NCI-H2196 (cell line): ENCODE measurements around the gene AEBP2.
"Not testable (repeated sequence)": the region's sequence is repeated elsewhere in the genome, so short reads cannot be mapped to it uniquely, and the experiment has no call there.

Experiments
- DNase-seq: peaks from one replicate; lab custom pipeline; 2025; ENCODE audit not compliant: unreplicated experiment; lab: John Stamatoyannopoulos, UW

AEBP2 gene

GRCh38 chr12:19421503-19422282, 17.6 kb upstream of the AEBP2 start:
- no peak for DNase-seq

DNA sequence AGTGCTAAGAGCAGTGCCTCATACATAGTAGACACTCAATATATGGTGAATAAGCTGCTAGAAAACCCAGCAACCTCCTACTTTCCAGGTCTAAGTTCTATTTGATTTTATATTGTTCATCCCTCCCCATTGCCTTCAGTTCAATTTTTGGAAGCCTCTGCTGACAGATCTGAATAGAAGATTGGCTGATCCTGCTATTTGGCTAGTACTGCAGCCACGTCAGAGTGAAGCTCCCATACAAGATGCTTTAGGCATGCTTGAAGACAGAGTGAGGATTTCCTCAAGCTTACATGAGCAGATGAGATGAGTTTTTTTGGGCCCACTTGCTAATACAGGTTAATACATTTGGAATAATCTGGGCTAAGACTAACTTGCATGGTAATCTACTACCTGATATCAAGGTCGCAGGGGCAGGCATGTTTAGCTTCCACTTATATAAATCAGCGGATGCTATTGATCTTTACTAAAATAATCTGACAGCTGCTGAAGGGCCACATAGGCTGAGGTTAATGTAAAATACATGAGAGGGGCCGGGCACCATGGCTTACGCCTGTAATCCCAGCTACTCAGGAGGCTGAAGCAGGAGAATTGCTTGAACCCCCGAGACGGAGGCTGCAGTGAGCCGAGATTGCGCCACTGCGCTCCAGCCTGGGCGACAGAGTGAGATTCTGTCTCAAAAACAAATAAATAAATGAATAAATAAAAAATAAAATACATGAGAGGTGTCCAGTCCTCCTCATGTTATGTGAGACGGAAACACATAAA, 15.9 kb upstream of the AEBP2 start:
- no peak for DNase-seq

GRCh38 chr12:19428246-19428645, 11.0 kb upstream of the AEBP2 start:
- no peak for DNase-seq

GRCh38 chr12:19429491-19429890, 9.8 kb upstream of the AEBP2 start:
- not testable (repeated sequence) for DNase-seq

- peak; percentile 43 for DNase-seq
Observed at GRCh38 chr12:19430988-19431387, 8.3 kb upstream of the AEBP2 start.

GRCh38 chr12:19431407-19432308, 7.6 kb upstream of the AEBP2 start:
- peak; percentile 85 for DNase-seq

- no peak for DNase-seq
Observed at GRCh38 chr12:19432309-19433170, 6.8 kb upstream of the AEBP2 start.

GRCh38 chr12:19434538-19434937, 4.8 kb upstream of the AEBP2 start:
- no peak for DNase-seq

GRCh38 chr12:19435831-19436497, 3.3 kb upstream of the AEBP2 start:
- no peak for DNase-seq

DNA sequence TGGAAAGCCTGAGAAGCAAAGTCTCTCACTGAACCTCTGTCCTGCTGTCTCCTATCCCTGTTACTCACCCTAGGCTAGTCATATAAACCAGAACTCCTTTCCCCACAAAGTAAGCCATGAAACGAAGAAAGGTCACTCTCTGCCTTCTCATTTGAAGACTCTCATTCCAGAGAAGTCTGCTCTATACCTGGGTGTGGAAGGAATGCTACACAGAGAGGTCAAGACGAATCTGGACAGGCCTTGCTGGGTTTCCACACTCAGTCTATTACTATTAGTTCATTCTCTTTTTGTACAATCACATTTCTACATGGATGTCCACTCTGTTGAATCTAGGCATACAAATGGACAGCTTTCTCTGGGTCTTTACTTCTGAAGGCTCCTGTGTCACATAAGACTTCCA, 2.4 kb upstream of the AEBP2 start:
- no peak for DNase-seq

GRCh38 chr12:19437996-19438395, 1.3 kb upstream of the AEBP2 start:
- DNase-seq, result no peak

- DNase-seq, result peak; percentile 73
Observed at GRCh38 chr12:19440019-19440858, 947 bp downstream of the AEBP2 start.

DNA sequence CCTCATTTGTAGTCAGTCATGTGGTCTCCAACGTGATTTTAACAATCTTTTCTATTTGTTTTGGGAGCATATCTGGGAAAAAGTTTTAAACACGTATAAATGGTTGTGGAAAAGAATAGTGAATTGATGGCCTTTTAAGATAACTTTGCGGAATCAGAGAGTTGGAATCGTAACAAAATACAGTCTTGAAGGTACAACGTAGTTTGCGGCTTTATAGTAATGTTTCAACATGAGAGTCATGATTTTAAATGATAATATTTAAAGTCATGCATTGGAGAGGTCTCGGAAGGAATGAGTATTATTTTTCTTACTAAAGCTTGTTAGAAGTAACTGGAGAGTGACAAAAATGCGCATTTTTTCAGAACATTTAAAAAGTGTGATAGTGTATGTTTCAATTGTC, 1.6 kb downstream of the AEBP2 start:
- DNase-seq, result no peak

GRCh38 chr12:19443585-19443984, 4.3 kb downstream of the AEBP2 start:
- no peak for DNase-seq

- no peak for DNase-seq
Observed at GRCh38 chr12:19444097-19444496, 4.8 kb downstream of the AEBP2 start.

GRCh38 chr12:19447386-19447785, 8.1 kb downstream of the AEBP2 start:
- no peak for DNase-seq

GRCh38 chr12:19449814-19450213, 10.5 kb downstream of the AEBP2 start:
- no peak for DNase-seq

- no peak for DNase-seq
Observed at GRCh38 chr12:19450362-19450761, 11.1 kb downstream of the AEBP2 start.

GRCh38 chr12:19451196-19451595, 11.9 kb downstream of the AEBP2 start:
- DNase-seq, result no peak
